ENCODE results near the gene DYNC1I1.

The DYNC1I1 gene

GRCh38 chr7:96085953-96086352, 313.6 kb downstream of the DYNC1I1 start:
- no peak for DNase-seq (ENCODE audit: low read depth)

DNA sequence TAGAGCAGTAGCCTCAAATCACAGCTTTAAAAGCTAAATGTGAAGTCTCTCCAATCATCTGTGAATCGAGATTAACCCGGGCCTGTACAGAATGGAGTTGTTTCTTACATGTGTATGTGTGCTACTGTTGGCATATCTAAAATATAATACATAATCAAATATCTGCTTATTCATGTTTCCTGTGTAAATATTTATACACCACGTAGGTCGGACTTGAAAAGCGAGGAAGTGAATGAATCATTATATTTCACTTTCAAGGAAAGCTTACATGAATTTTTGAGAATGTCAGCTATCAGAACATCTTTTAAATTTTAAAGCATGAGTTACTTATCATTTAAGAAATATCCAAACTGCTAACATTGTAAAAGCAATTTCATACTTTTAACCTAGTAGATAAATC, 316.2 kb downstream of the DYNC1I1 start:
- no peak for DNase-seq (ENCODE audit: low read depth)

- DNase-seq (ENCODE audit: low read depth), result no peak
Observed at GRCh38 chr7:96089511-96089910, 317.2 kb downstream of the DYNC1I1 start.

DNA sequence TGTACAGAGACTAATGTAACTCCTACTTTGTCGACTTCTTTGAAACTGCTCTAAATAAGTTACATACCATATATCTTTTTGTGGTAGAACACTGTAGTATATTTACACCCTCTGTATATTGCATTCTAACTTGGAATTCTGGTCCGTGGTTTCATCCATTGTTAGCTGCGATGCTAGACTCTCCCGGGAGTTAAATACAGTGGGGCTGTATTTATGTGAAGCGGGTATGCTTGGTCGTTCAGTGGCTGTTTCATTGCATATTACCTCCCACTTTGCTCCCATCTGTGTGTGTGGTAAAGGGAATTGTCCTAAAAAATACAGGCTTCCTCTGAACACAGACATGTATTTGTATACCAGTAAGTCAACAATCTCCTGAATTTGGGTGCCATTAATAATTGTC, 318.4 kb downstream of the DYNC1I1 start:
- DNase-seq (ENCODE audit: low read depth), result no peak

DNA sequence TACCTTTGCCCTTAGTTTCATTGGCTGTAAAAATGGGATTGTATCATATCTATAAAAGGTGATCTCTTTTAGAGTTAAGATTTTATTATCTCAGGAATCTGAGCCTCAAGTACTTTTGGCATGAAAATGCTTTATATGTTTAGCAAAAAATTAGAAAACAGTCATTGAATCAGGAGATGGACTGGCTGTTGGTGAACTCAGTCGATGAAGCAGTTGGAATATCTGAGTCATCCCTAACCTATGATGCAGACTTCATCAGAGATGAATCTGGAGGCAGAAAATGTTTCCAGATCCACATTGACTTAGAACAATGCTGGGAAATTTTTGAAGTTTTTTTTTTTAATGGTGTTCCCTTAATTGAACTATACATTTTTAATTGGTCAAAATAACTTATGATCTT, 321.1 kb downstream of the DYNC1I1 start:
- no peak for DNase-seq (ENCODE audit: low read depth)

DNA sequence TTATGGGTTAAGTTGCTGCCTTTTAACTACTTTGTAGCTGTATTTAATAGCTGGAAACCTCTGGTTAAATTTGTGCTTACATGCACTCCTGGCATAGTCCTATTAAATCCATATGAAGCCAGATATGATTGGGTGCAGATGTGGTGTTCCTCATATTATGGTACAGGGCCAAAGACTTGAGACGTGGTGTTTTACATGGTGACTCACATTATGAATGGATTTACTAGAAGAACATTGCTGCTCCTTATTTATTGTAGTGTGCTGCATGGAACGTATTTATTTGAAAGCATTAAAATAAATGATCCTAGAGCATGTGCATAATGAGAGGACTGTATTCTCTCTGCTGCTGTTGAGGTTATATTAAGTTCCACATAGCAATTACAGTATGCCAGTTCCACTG, 325.5 kb downstream of the DYNC1I1 start:
- DNase-seq (ENCODE audit: low read depth), result no peak

- DNase-seq (ENCODE audit: low read depth), result no peak
Observed at GRCh38 chr7:96100737-96101136, 328.4 kb downstream of the DYNC1I1 start.

DNA sequence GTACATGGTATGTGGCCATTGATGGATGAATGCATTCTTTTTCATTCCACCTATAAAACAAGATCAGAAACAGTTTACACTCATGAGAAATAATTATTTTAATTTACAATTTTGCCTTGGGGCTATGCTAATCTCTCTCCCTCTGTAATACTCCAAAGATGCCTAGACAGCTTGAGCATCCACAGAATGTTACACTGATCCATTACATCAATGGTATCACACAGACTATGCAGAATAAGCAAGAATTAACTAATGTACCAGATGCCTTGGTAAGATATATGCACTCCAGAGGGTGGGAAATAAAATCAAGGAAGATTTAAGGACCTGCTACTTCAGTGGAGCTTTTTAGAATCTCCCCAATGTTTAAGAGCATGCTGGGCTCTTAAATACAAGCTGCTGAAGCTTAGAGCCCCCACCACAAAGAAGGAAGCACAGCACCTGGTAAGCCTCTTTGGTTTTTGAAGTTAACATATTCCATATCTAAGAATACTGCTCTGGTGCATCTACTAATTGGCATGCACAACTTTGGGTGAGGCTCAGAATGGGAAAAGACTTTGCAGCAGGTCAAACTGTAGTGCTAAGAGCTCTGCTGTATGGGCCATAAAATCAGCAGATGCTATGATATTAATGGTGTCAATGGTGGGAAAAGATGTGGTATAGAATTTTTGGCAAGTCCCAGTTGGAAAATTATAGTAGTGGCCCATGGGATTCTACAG, 329.9 kb downstream of the DYNC1I1 start:
- DNase-seq (ENCODE audit: low read depth), result no peak

GRCh38 chr7:96104984-96105383, 332.6 kb downstream of the DYNC1I1 start:
- no peak for DNase-seq (ENCODE audit: low read depth)

DNA sequence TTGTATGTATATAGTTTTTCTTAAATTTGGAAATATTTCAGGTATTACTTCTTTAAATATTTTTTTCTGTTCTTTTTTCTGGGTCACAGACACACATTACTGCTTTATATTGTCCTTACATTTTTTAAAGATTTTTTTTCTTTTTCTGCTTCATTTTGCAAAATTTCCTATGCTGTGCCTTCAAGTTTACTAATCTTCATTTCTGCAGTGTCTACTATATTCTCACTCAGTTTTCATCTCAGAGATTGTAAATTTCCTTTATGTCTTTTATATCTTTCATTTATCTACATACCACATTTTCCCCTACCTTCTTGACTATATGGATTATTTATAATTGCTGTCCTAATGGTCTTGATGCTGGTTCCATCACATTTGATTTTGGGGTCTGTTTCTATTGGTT, 339.1 kb downstream of the DYNC1I1 start:
- DNase-seq (ENCODE audit: low read depth), result no peak

DNA sequence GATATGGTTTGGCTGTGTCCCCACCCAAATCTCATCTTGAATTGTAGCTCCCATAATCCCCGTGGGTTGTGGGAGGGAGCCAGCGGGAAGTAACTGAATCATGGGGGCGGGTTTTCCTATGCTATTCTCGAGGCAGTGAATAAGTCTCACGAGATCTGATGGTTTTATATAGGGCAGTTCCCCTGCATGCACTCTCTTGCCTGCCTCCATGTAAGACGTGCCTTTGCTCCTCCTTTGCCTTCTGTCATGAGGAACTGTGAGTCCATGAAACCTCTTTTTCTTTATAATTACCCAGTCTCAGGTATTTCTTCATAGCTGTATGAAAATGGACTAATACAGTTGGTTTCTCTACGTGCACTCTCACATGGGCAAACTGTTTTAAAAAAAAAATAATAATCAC, 341.8 kb downstream of the DYNC1I1 start:
- DNase-seq (ENCODE audit: low read depth), result no peak

DNA sequence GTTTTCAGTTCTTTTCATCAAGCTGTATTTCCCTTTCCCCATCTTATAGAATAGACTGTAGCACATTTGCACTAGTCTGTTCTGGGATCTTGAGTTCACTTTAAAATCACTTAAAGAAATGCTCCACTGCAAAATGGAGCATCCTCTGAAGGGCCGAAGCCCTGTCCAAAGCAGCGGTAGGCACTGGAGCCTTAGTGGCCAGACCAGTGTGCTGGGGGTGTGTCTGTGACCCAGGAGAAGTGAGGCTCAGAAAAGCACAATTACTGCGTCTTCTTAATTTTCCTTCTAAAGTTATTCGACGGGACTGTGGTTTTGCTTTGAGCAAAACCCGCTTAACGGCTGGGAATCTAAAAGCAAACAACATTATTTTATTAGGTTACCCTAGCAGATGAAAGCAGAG, 343.8 kb downstream of the DYNC1I1 start:
- DNase-seq (ENCODE audit: low read depth), result no peak

DNA sequence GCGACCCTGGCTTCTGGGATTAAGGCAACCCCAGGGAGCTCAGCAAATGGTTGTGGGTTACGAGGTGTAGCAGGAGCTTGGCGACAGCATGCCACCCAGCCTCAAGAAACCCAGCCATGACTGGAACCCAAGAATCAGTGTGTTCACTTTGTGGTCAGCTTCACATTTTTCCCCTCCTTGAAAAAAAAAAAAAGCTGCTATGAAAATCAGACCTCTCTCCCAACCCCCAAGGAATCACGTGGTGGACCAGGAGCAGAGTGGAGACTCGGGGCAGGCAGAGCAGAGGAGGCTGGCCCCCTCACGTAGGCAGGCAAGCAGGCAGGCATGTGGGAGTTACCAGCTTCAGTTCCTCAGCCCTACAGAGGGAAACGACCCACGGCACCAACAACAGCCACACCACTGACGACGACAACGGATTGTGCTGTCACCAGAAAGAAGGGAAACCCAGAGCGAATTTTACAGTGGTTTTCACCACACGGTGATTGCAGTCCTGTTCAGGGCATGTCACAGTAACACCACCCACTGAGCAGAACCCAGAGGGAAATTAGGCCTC, 346.2 kb downstream of the DYNC1I1 start:
- DNase-seq (ENCODE audit: low read depth), result no peak

DNA sequence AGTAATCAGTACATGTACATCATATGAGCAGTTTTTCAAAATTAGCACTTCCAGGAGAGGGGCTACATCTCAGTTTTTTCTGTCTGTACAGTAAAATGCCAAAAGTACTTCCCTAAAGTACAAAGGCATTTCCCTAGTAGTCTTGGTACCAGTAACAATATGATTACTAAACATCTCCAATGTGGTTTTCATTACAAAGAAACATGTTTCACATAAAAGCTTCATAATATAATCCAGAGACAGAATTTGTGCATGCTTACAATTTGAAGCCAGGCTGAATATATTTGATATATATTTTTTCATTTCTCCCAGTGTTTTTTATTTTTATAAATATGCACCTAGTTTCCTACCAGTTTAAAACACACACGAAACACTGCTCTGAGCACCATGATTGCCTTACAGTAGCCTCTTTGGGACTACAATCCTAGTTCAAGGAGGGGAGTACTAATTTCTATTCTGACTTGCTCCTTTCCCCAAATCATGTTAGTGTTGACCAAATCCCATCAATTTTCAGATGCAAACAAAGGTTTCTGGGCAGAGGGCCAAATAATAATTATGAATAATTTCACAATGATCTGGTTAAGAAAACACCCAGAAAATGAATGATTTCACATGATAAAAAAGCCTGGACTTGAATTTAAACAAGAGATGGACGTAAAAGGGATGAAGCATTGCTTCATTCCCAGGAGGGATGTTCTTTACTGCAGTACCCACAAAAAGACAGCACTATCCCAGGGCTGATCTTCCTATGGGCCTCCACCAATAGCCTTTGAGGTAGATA, 348.3 kb downstream of the DYNC1I1 start:
- no peak for DNase-seq (ENCODE audit: low read depth)

- DNase-seq (ENCODE audit: low read depth), result no peak
Observed at GRCh38 chr7:96121752-96122151, 349.4 kb downstream of the DYNC1I1 start.

GRCh38 chr7:96122746-96123145, 350.4 kb downstream of the DYNC1I1 start:
- no peak for DNase-seq (ENCODE audit: low read depth)

DNA sequence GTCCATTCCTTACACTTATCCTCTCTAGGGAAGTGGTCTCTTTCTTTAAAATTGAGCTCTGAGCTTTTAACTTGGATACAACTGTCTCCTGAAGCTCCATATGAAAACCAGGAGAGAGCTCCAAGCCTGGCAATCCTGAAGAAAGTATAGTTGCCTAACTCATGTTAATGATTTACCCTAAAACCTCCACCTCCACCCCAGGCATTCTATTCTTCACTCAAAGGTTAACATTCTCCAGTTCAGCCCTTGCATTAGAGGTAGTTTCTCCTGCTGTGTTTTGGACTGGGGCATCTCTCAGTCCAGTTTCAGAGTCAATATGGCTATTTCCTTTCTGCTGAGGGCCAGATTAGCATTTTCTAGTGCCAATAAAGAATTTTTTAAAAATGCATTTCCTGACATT, 354.0 kb downstream of the DYNC1I1 start:
- DNase-seq (ENCODE audit: low read depth), result no peak

DNA sequence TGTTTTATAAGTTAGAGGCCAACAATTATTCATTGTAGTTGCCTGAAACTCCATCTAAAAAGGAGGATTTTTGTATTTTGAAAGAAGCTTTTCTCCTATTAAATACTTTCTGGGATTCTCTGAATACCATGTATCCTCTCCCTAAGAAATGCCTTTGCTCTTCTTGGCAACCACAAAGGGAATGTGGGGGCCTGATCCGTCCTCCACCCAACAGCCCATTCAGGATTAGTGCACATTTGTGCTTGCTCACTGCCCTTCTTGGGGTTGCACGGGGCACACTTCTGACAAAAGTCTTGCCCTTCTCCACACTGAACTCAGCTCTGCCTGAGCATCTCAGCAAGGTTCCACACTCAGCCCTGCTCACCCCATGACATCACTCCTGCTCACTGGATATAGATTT, 355.4 kb downstream of the DYNC1I1 start:
- no peak for DNase-seq (ENCODE audit: low read depth)

DNA sequence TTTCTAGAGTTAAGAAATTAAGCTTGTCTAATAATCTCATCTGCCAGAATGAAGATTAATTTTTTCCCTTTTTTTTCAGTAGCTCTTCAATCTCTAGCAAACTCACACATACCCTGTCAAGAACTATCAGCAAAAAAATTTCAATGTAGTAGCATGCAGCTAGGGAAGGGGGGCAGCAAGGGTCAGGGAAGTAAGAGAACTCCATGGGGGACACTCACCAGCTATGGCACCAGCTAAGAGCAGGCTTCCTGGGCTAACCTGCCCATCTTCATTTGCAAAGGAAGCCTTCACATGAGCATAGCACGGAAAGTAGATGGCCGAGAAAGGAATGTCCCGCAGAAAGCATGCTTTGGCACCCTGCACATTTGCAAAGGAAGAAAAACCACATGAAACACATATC, 359.2 kb downstream of the DYNC1I1 start:
- no peak for DNase-seq (ENCODE audit: low read depth)

DNA sequence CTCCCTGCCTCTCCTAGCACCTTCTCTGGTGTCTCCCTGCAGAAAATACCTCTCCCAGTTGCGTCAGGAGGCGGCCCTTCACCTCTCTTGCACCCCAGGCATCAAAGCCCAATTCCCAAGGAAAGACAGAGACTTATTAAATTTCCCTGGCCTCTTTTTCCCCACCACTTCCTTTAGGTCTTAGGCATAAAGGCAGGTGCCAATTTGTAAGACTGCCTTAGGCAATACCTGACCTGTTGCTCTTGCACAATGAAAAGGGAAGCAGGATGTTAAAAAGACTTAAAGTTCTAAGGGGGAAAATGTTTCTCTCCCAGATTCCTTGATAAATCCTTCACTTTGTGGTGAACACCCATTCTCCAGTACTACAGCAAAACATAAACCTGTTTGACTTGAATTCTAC, 362.9 kb downstream of the DYNC1I1 start:
- no peak for DNase-seq (ENCODE audit: low read depth)

DNA sequence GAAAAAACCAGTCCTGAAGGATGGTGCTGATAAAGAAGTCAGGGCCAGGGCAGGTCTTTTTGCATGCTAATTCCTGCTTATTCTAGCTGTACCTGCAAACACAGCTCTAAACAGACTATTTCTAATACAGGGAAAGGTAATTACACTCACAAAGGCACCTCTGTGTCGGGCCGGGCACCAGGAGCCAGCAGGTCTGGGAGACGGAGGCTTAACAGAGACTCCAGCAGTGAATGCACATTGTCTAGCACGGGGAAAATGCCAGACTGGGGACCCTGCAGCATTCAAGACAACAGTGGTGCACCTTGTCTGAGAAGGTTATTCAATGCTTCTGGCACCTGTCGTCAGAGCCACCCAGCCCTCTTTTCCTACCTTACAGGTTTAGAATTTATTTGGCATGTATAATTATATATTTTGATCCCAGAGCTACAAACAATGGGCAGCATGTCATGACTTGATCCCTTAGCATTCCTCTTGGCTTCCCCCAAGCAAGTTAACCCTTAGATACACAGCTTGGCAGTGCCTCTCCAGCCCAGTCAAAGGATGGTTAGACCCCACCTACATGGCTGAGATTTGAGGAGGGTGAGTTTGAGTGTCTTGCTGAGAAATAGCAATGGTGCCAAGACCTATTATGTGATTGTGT, 364.4 kb downstream of the DYNC1I1 start:
- no peak for DNase-seq (ENCODE audit: low read depth)

DNA sequence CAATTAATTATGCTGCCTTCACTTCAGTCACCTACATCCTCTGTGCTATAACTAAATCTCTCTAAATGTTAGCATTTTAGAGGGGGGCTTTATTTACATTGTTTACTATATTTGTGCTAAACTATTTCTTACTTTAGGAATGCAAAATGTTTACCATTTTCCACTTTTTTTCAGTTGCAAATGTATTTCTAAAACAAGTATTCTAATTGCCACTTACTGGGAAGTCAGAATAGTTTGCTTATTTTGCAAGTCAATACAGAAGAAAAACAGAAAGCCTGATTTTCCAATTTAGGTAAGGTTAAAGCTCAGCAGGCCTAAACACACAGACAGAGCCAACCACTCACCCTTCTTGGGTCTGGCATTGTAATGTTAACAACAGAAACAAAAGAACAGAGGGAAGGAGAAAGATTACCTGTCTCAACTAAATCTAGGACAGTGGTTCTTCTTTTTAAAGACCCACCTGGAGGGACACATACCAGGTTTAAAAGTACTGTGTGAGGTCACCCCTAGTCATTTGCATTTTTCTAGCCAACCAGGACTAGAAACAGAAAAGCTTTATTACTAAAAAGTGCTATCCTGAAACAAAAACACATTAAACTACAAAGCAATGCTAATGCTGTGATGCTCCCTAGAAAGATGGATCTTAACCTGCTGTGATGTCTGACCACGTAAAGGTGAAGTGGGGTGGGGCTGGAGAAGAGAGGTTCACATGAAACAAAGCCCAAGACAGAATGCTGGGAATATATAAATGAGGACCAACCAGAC, 371.3 kb downstream of the DYNC1I1 start:
- no peak for DNase-seq (ENCODE audit: low read depth)

DNA sequence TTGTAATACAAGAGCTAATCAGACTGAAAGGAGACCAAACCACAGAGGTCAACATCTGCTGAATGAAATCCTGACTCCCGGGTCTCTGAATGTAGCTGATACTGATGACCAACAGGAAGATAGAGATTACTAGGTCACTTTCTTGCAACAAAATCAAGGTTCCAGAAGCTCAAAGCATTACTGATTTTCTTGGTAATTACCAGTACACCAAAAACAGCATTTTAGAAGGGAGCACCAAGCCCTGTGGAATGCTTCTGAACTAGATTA, 371.8 kb downstream of the DYNC1I1 start:
- no peak for DNase-seq (ENCODE audit: low read depth)
